Sigmoid colon (tissue), 4 donors: ENCODE measurements around the gene ITGB5.

Experiments
- CTCF ChIP-seq, 4 experiments: fragments of 450-650 bp in 3 of 4; fragments of 200-600 bp in 1 of 4; IDR thresholded peaks; one replicate each; pipeline ENCODE4 v1.5.1; 2016 to 2019; ENCODE audit warnings: antibody characterized with exemption in 4 of 4, mild to moderate bottlenecking in 3 of 4, moderate library complexity in 2 of 4
- POLR2A ChIP-seq, 2 donors: fragments of 450-650 bp; IDR thresholded peaks; one replicate each; pipeline ENCODE4 v1.6.1; 2016; ENCODE audit warnings: antibody characterized with exemption in 2 of 2, mild to moderate bottlenecking in 2 of 2, moderate library complexity in 2 of 2
- POLR2AphosphoS5 ChIP-seq, 4 donors: sonication (generic); formaldehyde crosslinking; IDR thresholded peaks; one replicate each; pipeline ENCODE4 v1.6.1; 2017; ENCODE audit warnings: antibody characterized with exemption in 4 of 4

GRCh38 chr3:124766113-124767095, 120.8 kb downstream of the ITGB5 start:
- no peak for TF ChIP-seq POLR2A (IDR thresholded peaks at IDR 0.05)
- TF ChIP-seq CTCF (IDR thresholded peaks at IDR 0.05): no peak
- no peak for TF ChIP-seq POLR2AphosphoS5 (IDR thresholded peaks at IDR 0.05)
